Left colon (tissue), 2 donors: ENCODE results near the gene GAL3ST2. TPM values are rescaled to one million over a fixed set of nuclear protein-coding genes. Genes with fewer than 3 reads are reported as not detected.
"Not testable (repeated sequence)": the region's sequence is repeated elsewhere in the genome, so short reads cannot be mapped to it uniquely, and the experiment has no call there.

Source experiments
- ATAC-seq: fragments of 200-7000 bp; cut with Tn5 transposase; one replicate; pipeline ENCODE4 v1.9.1; 2020; ENCODE audit warnings: mild to moderate bottlenecking, moderate library complexity
- DNase-seq, 2 donors: peaks; one replicate each; pipeline ENCODE4 v3.0.0-alpha.2; 2020
- intact Hi-C, 2 donors: fragments of 100-400 bp; cut with DNase I in 1 of 2; cut with micrococcal nuclease in 1 of 2; formaldehyde crosslinking; loops; one replicate each; pipeline versions ENCODE4 v1.11.2 to v1.14.0; 2022; cut with DNase I, micrococcal nuclease
- total RNA-seq, 2 donors: library from RNA; stranded (reverse); fragmentation: NEBNext Ultra II Directional; extraction: Animal tissue kit (Norgen Biotek cat#: 25700); gene quantifications; one replicate each; pipeline ENCODE4 v1.2.1, GENCODE V29; 2021
- donor health status: DM: no; HTN: no; CAD: no.
- donor health status: DM: yes; HTN: yes; CAD: no.

GAL3ST2 gene
- total RNA-seq, 2 donors from 2014 or later = 50.8 to 69.8 TPM

DNA sequence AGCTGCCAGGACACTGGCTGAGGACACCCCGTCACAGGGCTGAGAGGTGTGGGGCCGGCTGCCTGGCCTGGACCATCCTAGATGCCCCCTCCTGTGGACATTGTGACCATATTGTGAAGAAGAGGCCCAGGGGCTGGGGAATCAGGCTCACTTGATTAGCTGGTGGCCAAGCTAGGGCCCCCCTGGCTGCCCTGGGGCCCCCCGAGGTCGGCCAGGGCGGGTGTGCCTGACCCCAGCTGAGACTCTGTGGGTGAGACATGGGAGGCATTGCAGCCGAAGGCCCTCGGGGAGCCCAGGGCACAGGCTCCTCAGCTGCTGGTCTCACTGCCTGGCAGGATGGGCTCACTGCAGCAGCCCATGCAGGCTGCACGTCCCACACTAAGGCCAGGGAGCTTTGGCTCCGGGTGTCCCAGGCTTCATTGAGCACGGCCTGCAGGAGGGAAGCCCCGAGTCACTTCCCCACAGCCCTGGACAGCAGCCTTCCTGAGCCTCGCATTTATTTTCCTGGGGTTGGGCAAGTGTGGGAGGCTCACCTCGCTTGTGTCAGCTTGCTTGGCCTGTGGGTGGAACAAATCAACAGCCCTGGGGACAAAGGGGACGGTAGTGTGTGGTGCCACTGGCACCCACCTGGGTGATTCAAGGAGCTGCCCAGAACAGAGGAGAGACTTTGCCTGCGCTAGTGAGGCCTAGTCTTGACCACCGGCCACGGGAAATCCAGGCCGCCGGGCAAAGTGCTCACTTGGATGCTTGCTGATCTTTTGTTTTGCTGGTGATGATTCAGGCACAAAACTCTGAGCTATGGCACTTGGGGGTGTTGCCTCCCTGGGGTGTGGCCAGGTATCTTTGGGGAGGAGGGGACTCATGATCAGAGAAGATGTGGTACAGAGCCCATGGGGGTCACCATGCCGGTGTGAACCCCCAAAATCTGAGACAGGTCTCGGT is 1.3 kb downstream of the GAL3ST2 start:
- intact Hi-C loops = no loop called here
- ATAC-seq (peak; percentile 8), DNase-seq (no peak)

GRCh38 chr2:241780939-241781569 is 4.4 kb downstream of the GAL3ST2 start:
- intact Hi-C loops = no loop called here
- ATAC-seq (no peak), DNase-seq (no peak)

DNA sequence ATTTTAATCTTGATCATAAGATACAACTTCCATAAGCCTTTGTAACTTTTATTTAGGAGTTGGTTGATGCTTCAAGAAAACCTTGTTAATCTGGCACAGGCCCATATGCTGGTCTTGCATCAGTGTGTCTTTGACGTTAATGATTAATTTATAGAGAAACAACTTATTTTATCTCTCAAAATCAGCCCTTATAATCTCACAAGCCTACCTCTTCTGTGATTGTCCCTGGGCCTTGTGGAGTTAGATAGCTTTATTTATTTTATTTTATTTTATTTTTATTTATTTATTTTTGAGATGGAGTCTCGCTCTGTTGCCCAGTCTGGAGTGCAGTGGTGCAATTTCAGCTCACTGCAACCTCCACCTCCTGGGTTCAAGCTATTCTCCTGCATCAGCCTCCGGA is 5.4 kb downstream of the GAL3ST2 start:
- intact Hi-C loops, DNase-seq, ATAC-seq: not testable (repeated sequence)

DNA sequence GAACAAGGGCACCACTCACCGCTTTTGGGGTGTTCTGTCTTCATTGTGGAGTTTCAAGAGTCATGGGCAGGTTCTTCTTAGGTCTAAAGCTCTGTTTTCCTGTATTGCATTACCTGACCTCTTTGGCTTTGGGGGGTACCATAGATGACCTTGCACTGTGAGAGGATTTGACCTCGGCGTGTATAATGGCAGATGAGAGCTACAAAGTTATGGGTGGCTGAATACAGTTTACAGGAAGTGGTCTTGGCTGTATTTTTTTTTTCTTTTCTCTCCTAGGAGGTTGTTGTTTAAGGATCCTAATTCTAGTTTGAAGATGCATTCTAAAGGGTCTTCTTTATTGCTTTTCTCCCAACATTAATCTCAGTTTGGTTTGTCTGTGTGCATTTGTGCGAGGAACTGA is 11.5 kb downstream of the GAL3ST2 start:
- intact Hi-C loops = no loop called here
- no peak for ATAC-seq
- DNase-seq = no peak

- ATAC-seq (peak; percentile 44), DNase-seq (no peak)
- intact Hi-C loops = no loop called here
Measured at GRCh38 chr2:241788572-241788971, 11.9 kb downstream of the GAL3ST2 start.

DNA sequence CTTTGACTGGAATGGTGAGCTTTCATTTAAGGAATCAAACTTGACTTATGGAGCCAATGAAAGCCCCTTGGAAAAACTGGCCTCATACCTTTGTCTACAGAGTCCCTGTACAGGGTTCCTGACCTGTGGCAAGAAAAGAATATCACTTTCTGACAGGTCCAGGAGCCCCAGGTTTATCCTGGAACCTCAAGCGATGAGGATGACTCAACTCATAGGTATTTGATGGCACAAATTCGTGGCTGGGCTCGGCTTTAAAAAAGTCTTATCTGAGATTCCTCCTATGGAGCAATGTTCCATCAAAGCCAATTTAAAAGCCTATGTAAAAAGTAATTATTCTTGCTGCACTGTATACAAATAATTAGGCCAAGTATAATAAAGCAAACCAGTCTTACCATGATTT is 14.8 kb downstream of the GAL3ST2 start:
- intact Hi-C loops, ATAC-seq: not testable (repeated sequence)
- DNase-seq = peak in 1 of 2 donors; percentile 40

DNA sequence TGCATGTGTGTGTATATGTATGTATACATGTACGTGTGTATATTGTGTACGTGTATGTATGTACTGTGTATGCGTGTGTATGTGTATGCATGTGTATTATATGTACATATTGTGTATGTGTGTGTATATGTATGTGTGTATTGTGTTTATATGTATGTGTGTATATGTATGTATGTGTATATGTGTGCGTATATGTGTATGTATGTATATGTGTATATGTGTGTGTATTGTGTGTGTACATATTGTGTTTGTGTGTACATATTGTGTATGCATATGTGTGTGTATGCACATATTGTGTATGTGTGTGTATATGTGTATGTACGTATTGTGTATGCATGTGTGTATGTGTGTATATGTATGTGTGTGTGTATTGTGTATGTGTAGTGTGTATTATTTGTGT is 16.8 kb downstream of the GAL3ST2 start:
- ATAC-seq (no peak), DNase-seq (no peak)
- intact Hi-C loops = no loop called here

DNA sequence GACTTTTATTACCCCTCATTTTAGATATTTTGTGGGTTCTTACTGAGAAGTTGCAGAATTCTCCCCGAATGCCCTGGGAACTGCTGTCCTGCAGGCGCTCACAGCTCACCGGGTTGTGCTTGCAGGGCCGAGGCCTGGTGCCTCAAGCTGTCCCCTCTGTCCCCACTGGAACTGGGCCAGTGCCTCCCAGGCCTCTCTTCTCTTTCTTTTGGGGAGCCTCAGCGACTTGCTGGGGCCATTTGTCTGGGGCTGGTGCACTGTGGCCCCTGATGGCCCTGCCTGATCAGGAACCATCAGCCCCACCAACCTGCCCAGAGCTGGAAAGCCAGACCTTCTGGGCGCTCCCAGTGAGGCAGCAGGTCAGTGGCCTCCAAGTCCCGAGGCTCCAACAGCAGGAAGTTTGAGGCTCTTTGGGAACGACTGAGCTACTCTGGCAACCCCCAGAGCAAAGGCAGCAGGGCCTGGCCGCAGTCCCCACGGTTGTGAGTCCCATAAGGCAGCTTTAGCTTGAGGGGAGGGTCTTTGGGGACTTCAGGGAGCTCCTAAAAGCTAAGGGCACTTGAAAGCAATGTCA is 17.7 kb downstream of the GAL3ST2 start:
- peak; percentile 5 for ATAC-seq
- intact Hi-C loops = no loop called here
- peak; percentile 27 to 40 for DNase-seq

GRCh38 chr2:241795021-241795999 is 18.7 kb downstream of the GAL3ST2 start:
- intact Hi-C loops = no loop called here
- peak; percentile 75 for ATAC-seq
- DNase-seq = peak; percentile 81 to 93

- intact Hi-C loops = no loop called here
- peak in 1 of 2 donors; percentile 13 for DNase-seq
- no peak for ATAC-seq
Measured at GRCh38 chr2:241796209-241796608, 19.6 kb downstream of the GAL3ST2 start.

- intact Hi-C loops = no loop called here
- DNase-seq (peak; percentile 70 to 71), ATAC-seq (peak; percentile 38)
Measured at GRCh38 chr2:241796610-241797138, 20.1 kb downstream of the GAL3ST2 start.

DNA sequence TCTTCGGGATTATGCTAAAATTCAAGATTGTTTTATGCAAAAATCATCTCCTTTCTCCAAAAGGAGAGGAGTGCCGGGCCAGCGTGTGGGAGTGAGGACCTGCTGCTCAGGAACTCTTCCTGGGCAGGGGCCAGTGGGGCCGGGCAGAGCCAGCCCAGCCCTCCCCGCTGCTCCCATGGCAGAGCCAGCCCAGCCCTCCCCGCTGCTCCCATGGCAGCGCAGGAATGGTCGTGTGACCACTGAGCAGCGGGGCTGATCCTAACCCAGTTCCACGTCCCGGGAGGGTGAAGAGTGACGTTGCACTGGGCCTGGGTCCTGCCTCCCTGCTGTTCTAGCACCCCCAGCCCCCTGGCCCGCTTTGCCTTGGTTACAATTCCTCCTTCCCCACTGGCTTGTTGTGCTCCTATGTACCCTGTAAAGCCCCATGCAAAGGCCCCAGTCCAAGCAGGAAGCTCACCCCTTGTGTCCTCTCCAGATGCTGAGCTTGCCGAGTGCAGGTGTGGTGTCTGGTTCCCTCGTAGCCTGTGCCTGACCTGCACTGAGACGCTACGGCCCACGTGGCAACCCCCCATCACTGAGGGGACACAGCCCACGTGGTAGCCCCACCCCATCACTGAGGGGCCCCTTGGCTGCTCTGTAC is 20.9 kb downstream of the GAL3ST2 start:
- ATAC-seq = peak; percentile 54
- DNase-seq = peak; percentile 61 to 71

DNA sequence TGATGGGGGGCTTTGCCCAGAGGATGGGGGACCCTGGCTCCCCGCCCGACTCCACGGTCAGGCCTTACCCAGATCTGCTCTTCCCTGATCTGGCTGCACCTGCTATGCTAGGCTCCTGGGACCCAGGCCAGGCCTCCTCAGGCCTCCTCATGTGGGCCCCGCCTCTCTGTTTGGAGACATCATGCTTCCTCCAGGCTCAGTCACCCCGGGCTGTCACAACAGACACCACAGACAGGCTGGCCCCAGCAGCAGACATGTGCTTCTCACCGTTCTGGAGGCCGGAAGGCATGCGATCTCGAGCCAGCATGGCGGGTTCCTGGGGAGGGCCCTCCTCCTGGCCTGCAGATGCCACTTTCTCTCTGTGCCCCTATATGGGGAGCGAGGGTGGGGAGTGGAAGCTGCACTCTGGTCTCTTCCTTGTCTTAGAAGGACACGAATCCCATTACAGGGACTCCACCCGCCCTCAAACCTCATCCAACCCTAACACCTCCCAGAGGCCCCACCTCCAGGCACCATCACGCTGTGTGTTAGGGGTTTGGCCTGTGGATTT is 21.5 kb downstream of the GAL3ST2 start:
- intact Hi-C loops = no loop called here
- DNase-seq (peak; percentile 71 to 79), ATAC-seq (peak; percentile 37)

More for the DNA sequence above, 20.9 kb downstream of the GAL3ST2 start:
- intact Hi-C loops = no loop called here

- ATAC-seq (no peak), DNase-seq (peak; percentile 11 to 28)
- intact Hi-C loops = no loop called here
Measured at GRCh38 chr2:241798631-241799521, 22.3 kb downstream of the GAL3ST2 start.

DNA sequence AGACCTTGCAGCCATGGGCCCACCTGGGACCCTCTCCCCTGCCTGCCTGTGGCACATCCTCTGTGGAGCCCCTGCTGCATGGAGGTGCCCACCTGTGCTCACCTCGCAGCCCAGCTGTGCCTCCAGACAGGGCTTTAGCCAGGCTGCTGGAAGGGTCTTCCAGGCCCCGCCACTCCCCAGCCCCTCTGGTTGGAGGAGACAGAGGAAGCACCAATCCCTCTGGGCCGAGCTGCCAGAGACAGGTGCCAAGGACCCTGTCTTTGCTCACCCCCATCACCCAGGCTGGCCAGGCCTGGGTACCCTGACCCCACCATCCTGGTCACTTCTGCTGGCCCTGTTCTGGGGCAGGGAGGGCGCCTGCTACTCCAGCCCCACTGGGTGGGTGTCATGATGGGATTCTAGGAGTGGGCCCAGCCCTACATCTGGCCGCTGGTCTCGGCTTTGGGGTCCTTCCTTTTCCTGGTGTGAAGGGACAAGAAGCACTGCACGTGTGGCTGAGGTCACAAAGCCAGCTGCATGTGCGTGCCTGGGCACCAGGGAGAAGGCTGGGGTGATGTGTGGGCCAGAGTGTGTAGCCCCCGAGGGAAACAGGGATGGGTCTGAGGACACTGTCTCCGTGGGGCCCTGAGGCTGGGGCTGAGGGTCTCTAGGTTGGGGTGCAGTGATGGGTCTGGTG is 23.0 kb downstream of the GAL3ST2 start:
- intact Hi-C loops = no loop called here
- no peak for DNase-seq
- no peak for ATAC-seq
